C1 segment of cervical spinal cord (tissue), 14 donors: ENCODE measurements around the gene ZNF786.
A peak's percentile ranks its signal among the peaks of the same experiment; 100 is the strongest.
"Not testable (repeated sequence)": the region's sequence is repeated elsewhere in the genome, so short reads cannot be mapped to it uniquely, and the experiment has no call there.

Source experiments
- DNase-seq, 14 donors: peaks; one replicate each; lab custom pipeline; 2025; lab: John Stamatoyannopoulos, UW

The ZNF786 gene

DNA sequence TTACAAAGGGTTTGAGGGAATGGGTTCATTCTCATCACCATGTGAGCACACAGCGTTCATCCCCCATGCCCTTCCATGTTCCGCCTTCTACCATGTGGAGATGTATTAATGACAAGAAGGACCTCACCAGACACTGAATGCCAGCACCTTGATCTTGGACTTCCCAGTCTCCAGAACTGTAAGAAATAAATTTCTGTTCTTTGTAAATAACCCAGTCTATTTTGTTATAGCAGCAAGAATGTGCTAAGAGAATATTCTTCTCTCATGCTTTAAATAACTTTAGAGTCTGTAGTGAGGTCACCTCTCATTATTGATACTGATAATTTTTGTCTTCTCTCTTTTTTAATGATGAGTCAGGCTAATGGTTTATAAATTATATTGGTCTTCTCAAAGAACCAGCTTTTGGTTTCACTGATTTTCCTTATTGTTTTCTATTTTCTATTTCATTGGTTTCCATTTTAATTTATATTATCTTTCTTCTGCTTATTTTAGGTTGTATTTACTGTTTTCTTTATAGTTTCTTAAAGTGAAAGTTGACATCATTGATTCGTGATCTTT is 59.1 kb downstream of the ZNF786 start:
- no peak for DNase-seq

DNA sequence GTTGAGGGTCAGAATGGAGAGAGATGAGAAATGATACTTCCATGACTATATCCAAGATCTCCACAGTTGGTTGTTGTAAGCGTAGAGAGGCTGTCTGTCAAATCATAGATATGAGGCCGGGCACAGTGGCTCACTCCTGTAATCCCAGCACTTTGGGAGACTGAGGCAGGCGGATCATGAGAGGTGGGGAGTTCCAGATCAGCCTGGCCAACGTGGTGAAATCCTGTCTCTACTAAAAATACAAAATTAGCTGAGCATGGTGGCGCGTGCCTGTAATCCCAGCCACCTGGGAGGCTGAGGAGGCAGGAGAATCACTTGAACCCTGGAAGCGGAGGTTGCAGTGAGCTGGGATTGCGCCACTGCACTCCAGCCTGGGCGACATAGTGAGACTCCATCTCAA is 60.1 kb downstream of the ZNF786 start:
- not testable (repeated sequence) for DNase-seq

- peak; percentile 96 to 100 (median 99) for DNase-seq
These were observed 62.0 kb downstream of the ZNF786 start, which contains the start of gene PDIA4 for GRCh38 chr7:149028346-149029109. Gene PDIA4 (minus strand): TSS chr7:149028505. CDS start chr7:149028408, 97 bp downstream.

- peak in 3 of 14 donors; percentile 39 to 66 (median 56) for DNase-seq
These were observed 62.7 kb downstream of the ZNF786 start for GRCh38 chr7:149027611-149028345.

- DNase-seq, result no peak
These were observed 63.5 kb downstream of the ZNF786 start for GRCh38 chr7:149027055-149027454.

DNA sequence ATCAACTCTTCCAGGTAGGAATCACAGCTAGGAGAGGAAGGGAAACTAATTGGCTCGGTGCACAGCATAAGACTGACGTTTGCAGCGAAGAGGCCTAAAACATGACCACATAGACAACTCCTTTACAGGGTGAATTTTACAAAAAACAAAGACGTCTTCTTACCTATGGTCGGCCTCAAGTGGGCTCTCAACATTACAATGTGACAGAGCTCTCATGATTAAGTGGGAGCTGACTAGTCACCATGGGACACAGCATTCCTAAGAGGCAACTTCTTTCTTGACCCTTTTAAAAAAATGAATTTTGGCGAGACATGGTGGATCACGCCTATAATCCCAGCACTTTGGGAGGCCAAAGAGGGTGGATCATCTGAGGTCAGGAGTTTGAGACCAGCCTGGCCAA is 66.9 kb downstream of the ZNF786 start:
- no peak for DNase-seq

GRCh38 chr7:149022756-149023360 is 67.7 kb downstream of the ZNF786 start:
- DNase-seq, result peak in 2 of 14 donors; percentile 15 to 17

GRCh38 chr7:149021725-149022062 is 68.8 kb downstream of the ZNF786 start:
- DNase-seq, result no peak

GRCh38 chr7:149020483-149020882 is 70.0 kb downstream of the ZNF786 start:
- peak in 8 of 14 donors; percentile 12 to 57 (median 32) for DNase-seq
